COR-L47 (cell line): ENCODE results near the gene LINC01488.

Experiments used
- DNase-seq: peaks from one replicate; lab custom pipeline; 2025; lab: John Stamatoyannopoulos, UW

LINC01488 gene

DNA sequence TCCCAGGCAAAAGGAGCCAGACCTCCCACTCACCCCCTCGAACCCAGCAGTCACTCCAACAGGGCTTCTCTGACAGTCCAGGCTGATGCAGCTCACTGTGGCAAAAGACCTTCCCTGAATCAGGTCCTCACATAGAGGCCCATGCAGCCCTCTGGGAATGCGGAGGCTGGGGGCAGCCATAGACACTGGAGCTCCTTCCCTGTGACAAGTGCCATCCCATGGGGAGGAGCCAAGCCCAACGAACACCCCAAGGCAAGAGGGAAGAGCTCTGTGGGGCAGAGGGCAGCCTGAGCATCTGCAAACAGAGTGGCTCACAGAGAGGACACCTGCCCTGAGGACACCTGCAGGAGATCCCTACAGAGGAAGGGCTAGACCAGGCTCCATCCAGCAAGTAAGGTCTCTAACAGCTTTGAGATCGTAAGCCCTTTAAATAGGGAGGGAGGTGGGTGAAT lies at the start of gene LINC01488:
TSS of gene LINC01488 (plus strand) at position 271 of the 452 bp plus-strand sequence.
- no peak for DNase-seq

DNA sequence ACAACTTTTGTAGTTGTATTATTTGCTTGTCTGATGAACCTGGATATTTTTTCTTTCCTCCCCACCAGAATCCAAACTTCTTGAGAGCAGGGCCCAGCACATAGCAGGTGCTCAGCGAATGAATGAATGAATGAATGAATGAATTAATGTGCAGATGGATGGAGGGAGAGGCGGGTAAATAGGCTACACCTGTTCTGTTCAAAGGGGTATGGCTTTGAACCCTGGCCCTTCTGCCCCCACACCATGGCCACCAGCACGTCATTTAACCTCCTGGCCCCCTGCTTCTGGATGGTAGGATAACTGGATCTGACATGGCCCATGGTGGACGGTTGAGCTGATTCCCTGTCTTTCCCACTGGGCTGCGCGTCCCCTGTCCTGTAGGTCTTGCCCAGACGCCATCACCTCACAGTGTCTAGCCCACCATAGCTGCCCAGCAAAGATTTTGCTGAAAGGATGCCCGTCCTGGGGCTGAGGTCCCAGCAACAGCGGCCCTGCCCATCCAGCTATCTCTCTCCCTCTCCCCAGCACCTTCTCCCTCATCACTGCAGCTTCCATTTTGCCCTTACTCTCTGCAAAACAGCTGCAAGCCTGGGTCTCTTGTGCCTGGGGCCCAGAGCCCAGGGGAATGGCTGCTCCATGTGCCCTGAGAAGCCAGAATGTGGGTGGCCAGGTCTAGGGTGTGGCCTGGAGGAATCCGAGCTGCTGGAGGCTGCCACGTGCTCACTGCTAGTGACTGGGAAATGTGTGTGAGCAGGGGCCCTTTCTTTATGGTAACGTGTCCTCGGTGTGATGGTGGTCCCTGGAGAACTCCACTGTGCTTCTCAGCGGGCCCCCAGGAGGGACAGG lies 49.3 kb upstream of the LINC01488 start:
- no peak for DNase-seq

DNA sequence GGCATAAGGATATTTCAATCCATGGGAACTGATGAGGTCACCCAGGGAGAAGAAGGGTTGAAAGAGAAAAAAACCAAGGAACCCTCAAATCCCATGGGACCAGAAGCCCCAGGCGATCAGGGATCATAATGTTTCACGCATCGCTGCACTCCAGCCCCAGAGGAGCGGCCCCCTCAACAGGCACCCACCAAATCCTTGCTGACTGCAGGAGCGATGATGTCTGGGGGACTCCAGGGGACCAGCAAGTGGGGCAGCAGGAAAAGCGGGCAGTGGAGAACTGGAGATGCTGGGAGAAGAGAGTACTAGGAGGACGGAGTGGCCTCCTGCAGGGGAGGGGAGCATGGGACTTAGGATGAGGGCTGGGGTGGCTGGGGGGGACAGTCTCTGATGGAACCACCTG lies 47.7 kb upstream of the LINC01488 start:
- DNase-seq = no peak

DNA sequence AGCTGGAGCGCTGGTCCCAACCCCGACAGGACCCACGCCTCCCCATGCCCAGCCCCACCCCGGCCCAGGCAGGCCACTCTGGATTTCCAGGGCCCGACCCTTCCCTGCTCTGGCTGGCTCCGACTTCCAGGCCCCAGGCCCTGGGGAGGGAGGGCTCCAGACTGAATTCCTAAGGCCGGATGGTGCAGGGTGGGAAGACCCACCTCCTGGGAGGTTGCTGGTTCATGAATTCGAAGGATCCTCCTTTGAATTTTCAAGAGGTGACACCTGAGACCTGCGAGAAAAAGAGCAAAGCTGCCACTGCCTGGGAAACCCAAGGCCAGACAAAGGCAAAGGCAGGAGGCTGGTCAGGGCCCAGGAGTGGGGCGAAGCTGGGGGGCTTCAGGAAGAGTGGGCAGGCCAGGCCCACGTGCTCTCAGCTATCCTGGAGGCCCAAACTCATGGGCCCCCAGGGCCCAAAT lies 47.0 kb upstream of the LINC01488 start:
- no peak for DNase-seq

DNA sequence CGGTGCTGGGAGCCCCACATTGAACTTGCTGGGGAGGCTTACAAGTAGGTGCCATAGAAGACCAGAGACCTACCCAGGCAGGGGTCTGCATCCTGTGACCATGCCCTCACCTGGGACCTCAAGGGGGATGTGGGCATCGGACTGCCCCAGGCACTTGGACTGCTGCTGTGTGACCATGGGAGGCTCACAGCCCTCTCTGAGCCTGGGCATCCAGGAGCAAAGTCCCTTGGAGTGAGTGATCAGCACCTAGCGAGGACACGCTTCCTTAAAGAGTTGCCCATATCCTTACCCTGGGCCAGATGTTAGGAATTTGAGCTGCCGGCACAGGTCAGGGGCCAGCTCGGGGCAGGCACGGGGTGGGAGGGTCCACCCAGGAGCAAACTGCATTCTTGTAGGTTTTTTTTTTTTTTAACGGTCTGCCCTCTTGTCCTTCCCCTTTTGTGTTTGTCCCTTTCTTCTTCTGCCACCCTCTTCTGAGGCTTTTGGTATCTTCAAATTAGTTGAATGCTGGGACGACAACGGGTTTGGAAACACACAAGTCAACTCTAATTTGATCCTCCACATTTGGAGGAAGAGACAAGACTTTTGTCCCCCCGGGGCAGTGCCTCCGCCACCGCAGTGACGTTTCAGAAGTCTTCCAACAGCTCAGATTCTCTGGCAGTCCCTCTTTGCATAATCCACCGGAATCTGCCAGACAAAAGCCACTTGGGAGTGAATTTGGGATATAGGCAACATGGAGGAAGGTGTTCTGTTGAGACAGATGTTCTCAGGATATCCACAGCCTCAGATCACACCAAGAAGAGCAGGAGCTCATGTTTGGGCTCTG lies 46.1 kb upstream of the LINC01488 start:
- DNase-seq = no peak

DNA sequence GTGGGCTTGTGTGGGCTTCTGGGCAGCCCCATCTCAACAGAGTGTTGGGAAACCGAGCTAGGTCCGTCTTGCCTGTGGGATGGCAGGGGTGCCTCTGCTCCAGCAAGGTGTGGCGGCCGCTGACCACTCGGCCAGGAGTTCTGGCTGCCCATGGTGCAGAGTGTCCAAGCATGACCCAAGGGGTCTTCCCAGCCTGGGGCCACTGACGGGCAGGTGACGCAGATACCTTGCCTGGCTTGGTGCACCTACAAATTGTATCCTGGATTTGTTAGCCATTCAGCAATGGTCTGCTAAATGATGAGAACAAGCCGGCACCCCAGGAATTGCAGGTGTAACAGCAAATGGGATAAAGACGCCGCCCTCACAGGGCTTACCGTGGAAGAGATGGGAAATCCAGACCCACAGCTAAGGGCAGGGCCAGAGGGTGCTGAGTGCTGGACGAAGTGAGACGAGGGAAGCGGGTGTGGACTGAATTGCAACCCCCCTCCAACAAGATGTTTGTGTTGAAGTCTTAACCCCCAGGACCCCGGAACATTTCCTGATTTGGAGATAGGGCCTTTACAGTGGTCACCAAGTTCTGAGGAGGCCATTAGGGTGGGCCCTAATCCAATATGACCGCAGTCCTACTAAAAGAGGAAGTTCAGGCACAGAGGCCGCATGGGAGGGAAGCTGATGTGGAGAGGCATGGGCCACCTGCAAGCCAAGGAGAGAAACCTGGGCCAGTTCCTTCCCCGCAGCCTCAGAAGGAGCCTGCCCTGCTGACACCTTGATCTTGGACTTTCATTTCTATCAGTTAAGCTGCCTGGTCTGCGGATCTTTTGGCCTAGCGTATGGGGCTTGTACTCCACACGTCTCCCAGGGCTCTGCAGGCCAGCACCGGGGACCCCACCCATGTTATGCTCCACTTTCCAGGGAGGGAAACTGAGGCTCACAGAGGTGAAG lies 45.2 kb upstream of the LINC01488 start:
- no peak for DNase-seq

DNA sequence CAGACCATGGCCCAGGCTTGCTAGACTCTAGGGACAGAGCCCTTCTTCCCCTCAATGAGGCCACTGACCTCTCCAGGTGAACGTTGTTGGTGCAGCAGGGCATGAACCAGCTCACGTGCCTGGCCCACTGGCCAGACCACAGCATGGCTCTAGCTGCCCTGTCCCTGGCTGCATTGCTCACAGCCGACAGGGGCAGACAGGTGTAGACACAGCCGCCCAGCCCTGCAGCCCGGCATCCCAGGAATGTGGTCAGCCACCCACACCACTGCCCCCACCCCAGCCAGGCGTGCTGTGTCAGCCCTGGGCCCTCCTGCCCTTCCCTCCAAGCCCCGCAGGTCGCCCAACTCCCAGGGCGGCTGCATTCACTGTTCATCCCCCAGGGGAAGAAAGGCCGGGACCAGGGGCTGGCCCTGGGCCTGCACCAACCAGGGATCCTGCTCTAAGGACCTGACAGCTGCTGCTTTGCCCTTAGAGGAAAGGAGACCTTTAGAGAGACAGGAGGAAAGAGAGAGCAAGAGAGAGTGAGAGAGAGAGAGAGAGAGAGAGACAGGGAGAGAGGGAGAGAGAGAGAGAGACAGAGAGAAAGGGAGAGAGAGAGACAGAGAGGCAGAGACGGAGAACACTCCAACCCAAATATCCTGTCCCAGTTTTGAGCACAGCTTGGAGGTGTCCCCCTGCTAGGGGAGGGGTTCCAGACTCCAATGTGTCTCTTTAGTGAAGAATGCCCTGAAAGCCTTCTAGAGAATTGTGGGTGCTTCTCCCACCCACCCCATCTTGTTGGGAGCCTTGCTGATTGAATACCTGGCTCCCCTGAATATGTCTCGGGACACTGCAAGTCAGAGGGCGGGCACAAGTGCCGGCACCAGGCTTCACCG lies 44.2 kb upstream of the LINC01488 start:
- no peak for DNase-seq

DNA sequence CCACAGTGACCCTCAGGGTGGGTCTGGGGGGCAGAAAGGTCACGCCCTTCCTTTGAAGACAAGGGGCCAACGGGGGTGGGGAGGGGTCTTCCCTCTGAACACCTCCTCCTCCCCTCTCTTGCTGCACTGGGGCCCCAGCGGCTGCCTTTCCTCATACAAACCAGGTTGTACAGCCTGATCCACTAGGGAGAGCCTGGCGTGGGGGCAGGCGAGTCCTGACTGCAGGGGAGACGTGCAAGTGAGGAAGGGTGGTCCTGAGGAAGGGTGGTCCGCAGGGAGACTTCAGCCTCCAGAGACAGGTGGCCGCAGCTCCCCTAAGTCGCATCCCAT lies 43.6 kb upstream of the LINC01488 start:
- DNase-seq = no peak

DNA sequence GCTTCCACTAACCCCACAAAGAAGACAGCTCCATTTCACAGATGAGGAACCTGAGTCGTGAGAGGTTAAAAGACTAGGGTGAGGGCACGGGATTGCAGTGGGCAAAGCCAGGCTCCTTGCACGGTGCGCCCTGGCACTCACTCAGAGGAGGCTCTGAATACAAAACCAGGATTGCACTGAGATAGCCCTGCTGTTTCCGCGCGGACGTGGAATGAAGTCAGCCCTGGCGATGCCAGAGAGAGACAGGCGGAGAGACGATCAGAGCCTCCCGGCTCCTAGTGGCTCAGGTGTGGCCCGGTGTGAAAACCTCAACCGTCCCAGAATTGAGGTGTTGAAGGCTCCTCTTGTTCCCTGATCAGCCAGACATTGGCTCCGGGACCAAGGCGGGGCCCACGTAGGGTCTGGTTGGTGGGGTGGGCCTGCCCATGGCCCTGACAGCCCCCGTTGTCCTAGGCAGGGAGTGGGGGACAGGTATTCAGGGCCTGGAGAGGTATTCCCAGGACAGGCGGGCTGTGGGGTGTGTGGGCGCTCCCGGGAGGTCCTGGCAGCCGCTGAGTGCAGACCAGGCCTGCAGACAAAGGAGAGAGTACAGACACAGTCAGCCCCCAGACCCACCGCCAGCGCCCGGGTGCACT lies 43.1 kb upstream of the LINC01488 start:
- DNase-seq = no peak

DNA sequence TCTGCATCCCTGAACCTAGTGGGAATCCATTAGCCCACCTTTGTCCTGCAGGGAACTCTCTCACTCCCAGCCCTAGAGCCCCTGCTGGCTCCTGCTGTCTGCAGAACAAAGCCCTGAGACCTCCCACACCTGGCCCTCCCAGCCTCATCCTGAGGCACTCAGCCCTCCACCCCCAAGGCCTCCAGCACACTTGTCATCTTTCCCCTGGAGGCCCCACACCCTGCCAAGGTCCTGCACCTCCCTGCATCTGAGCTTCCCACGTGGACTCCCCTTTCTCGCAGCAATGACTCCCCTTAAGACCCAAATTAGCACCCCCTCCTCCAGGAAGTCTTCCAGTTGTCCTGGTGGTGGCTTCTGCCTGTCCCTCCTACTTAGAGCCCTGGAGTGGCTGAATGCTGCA lies 42.3 kb upstream of the LINC01488 start:
- no peak for DNase-seq

DNA sequence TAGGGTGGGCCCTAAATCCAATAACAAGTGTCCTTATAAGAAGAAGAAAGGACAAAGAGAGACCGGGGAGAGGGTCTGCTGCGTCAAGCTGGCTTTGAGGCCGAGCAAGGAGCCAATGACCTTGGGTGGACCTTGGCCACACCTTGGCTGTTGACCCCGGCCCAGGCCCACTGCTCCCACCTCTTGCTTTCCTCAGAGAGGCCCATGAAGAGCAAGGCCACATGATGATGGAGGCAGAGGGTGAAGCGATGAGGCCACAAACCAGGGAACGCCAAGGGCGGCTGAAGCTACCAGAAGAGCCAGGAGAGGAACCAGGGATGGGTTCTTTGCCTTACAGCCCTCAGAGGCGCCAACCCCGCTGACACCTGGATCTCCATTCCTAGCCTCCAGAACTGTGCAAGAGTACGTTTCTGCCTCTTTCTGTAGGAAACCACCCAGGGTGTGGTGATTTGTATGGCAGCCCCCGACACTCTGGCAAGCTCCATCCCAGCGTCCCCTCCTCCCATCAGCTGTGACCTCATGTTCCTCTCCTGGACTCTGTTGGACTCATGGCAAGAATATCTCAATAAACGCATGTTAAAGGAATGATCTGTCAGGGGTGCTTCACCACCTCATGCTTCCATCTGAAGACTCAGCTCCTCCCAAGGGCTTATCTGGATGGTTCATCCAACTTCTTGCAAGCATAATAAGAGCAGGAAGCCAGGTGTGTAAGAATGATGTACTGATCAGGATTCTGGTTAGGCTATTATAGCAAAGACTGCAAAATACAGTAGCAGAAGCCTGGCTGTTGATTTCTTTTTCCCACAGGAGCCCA lies 41.6 kb upstream of the LINC01488 start:
- no peak for DNase-seq

DNA sequence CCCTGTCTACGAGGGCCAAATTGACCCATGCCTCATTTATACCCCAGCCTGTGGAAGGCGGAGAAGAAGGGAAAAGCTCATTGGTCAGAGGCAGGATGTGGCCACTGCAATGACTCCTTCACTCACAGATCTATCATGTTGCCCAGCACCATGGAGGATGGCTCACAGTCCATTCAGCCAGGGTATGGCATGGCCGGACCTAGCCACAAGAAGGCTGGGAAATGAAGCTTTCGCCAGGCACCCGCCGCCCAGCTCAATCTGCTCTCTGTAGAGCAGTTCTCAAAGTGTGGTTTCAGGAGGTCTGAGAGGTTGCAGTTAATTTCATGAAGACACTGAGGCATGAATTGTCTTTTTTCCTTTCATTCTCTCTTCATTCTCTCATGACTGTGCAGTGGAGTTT lies 40.6 kb upstream of the LINC01488 start:
- DNase-seq = no peak

DNA sequence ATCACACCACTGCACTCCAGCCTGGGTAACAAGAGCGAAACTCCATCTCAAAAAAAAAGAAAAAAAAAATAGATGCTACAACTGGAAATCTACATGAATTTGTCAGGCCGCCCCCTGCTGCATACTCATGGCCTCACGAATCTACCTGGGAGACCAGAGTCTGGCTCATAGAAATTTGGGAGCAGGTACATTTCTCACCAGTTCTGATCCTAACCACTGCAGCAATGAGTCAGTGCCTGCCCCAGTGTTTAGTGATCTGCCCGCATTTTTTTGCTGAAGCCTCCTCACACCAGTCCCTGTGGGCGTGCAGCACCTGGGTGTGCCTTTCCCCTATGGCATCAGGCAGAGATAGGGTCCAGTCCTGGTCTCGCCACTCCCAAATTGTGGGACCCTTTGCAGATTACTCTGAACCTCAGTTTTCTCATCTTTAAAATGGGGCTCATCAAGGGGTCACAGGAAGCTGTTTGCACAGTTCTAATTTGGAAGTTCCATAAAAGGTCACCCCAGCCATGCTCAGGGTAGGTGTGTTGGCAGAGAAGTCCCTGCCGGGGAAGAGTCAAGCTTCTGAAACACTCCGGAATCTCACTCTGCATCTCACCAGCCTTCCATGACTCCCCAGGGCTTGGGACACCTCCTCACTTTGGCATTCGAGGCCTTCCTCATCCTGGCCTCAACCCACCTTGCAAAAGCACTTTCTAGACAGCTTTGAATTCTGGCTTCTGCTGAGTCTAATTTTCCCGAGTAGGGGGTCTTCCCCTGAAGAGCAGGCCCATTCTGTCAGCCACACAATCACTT lies 39.3 kb upstream of the LINC01488 start:
- no peak for DNase-seq

DNA sequence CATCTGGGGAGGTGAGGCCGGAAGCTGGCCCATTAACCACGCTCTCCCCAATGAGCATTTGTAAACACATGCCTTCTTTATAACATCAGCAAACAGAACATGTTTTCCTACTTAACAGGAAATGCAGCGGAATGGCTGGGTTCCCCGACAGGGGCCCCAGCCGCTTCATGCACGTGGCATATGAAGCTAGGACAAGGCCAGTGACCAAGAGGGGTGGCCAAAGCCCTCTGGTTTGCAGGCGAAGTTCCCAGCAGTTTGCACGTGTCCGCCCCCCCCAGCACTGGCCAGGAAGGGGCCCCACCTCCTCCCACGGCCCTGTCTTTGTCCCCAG lies 38.7 kb upstream of the LINC01488 start:
- DNase-seq = no peak

DNA sequence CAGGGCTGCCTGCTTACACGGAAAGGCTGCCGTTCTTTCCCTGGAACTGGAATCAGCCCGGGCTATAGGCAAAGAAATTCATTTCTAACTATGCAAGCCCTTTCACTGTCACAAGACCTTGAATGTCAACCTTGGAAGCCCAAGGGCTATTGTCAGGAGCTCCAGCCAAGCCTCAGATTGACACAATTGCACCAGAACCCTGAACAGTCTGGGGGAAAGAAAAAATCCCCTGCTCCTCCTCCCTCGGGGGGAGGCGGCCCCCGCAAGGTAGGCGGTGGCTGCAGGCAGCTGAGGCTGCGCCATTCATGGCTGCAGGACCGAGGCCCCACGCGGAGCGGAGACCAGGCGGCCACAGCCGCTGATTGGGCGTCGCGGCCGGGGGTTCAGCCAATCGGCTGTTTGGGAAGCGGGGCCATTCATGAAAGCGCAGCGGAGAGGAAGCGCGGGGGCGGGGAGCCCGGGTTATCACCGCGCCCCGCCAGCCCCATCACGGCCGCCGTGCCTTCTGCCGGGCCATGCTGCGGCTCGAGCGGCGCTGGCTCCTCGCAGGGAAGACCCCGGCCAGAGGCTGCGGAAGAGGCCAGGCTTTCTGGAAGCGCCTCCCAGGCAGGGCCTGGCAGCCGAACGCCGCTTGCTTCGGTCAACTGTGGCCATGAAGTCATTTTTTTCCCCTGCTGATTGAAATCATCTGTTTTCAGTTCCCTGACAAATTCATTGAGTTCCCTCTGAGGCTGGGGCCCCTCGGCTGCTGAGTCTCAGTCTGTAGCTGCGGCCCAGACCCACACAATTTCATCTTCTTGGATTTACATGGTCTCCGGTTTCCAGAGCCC lies 38.1 kb upstream of the LINC01488 start:
- no peak for DNase-seq

DNA sequence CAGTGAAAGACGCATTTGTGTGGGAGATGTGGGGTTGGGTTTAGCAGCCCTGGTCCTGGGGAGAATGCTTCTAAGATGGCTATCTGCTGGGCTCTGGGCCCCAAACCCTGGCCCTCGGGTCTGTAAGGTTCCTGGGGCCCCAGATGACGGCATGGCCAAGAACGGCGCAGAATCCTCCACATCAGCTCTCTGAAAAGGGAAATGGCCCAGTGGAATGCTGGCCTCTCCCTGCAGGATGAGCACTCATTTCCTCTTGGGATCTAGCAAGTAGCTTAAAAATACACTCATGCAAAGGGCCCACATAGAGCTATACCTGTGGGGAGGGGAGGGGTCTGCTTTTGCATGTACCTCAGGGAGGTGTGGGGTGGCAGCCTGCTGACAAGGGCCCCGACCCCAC lies 37.5 kb upstream of the LINC01488 start:
- no peak for DNase-seq

DNA sequence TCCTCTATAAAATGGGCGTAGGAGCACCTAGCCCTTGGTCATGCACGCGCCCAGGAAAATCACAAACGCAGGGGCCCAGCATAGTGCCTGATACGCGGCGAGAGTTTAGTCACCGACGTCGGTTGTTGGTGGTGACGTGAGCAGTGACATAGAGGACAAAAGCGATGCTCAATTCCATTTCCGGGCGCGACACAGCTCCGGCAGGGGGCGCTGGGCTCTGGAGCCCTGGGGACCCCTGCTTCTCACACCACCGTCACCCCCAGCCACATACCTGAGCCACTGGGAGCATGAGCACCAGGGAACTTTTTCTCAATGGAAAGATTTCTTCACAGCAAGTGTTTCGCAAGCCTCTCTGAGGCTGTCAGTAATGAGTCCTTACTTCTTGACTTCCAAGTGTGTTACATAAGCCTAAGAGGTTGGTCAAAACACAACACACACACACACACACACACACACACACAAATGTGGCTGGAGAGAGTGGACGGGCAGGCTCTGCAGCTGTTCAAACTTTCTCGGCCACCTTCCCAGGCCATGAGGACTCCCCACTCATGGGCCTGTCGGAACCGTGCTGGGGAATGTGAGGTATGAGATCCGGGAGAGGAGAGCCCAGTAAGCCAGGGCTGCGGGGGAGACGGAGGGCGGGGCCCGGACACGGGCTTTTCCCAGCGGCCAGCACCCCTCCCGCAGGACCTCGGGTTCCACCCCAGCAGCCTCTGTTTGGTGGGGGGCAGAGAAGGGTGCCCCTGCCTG lies 36.9 kb upstream of the LINC01488 start:
- DNase-seq = no peak

DNA sequence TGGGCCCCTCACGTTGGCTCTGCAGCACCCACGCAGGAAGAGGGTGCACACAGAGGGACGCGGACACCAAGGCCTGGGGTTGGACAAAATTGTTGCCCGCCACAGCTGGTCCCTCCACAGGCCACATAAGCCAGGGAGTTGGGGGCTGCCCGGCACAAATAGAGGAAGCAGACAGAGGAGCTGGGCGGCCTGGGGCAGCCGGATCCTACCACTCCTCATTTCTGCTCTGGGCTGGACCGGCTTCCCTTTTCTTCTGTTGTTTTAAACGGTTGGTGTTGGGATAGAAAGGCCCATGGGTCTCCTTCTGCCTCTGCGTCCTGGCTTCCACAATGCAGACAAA lies 36.4 kb upstream of the LINC01488 start:
- no peak for DNase-seq
